Natural killer cell treated with Interleukin-12 subunit alpha and Interleukin-12 subunit beta and Interleukin-15 and Interleukin-18, amount 100 ng/mL, for 72 hours (primary cell): ENCODE results near the gene SHISA4. TPM values are rescaled to one million over a fixed set of nuclear protein-coding genes. Genes with fewer than 3 reads are reported as not detected.
"Not testable (repeated sequence)": the region's sequence is repeated elsewhere in the genome, so short reads cannot be mapped to it uniquely, and the experiment has no call there.

ENCODE experiments used
- ATAC-seq, 2 donors: fragments of 150-1000 bp; cut with Tn5 transposase in 1 of 2; sonication (Bioruptor Pico), chemical (Tn5 transposase) in 1 of 2; 2 replicates each; pipeline ENCODE4 v1.10.0; 2021
- DNase-seq: peaks from one replicate; pipeline ENCODE4 v3.0.0; 2022; ENCODE audit warnings: low spot score
- H3K27ac Mint-ChIP-seq, 2 donors: 1 replicate in 1 of 2; 2 replicates in 1 of 2; pipeline ENCODE4 v1.8.0; 2022; ENCODE audit warnings: mixed read lengths in 2 of 2, mild to moderate bottlenecking in 1 of 2, moderate library complexity in 1 of 2
- H3K27me3 Mint-ChIP-seq, 2 donors: 1 replicate in 1 of 2; 2 replicates in 1 of 2; pipeline ENCODE4 v1.8.0; 2022; ENCODE audit warnings: mixed read lengths in 2 of 2
- H3K36me3 Mint-ChIP-seq: one replicate; pipeline ENCODE4 v1.8.0; 2022; ENCODE audit warnings: mixed read lengths
- H3K4me1 Mint-ChIP-seq, 2 donors: 1 replicate in 1 of 2; 2 replicates in 1 of 2; pipeline ENCODE4 v1.8.0; 2022; ENCODE audit warnings: low read depth in 2 of 2, mixed read lengths in 2 of 2, mild to moderate bottlenecking in 1 of 2
- H3K4me3 Mint-ChIP-seq: one replicate; pipeline ENCODE4 v1.8.0; 2022; ENCODE audit warnings: mixed read lengths
- H3K9me3 Mint-ChIP-seq: 2 replicates; pipeline ENCODE4 v1.8.0; 2022; ENCODE audit warnings: mixed read lengths
- total RNA-seq, 2 donors: library from RNA; stranded (reverse); gene quantifications; one replicate each; pipeline ENCODE4 v1.2.3, GENCODE V29; 2022

The SHISA4 gene
- total RNA-seq, 2 donors from 2014 or later = 2.5 TPM

- H3K36me3 Mint-ChIP-seq = no peaks in the 10 kb centered on the region
These were observed 49.8 kb downstream of the SHISA4 start for GRCh38 chr1:201938440-201939035.

GRCh38 chr1:201939148-201939547, 50.5 kb downstream of the SHISA4 start:
- Mint-ChIP-seq H3K27ac (no peak overlapping the region), H3K4me3 (no peak overlapping the region), H3K36me3 (no peaks in the 10 kb centered on the region), H3K27me3 (peaks cover 17 to 28% of the 10 kb centered on the region in 2 donors), H3K4me1 (no peaks in the 10 kb centered on the region), H3K9me3 (no peaks in the 10 kb centered on the region)
- no peak for DNase-seq
- no peak for ATAC-seq

More at GRCh38 chr1:201938440-201939035, 49.8 kb downstream of the SHISA4 start:
- Mint-ChIP-seq H3K4me1 (no peaks in the 10 kb centered on the region), H3K4me3 (no peak overlapping the region), H3K9me3 (no peaks in the 10 kb centered on the region), H3K27me3 (peaks cover 18 to 23% of the 10 kb centered on the region in 2 donors), H3K27ac (no peak overlapping the region)
- no peak for ATAC-seq
- no peak for DNase-seq

- H3K4me3 Mint-ChIP-seq = no peak overlapping the region
- no peaks in the 10 kb centered on the region for H3K9me3 Mint-ChIP-seq
- ATAC-seq (no peak), DNase-seq (no peak)
- H3K27ac Mint-ChIP-seq = no peak overlapping the region
- H3K36me3 Mint-ChIP-seq = no peaks in the 10 kb centered on the region
- no peaks in the 10 kb centered on the region for H3K4me1 Mint-ChIP-seq
- H3K27me3 Mint-ChIP-seq = peaks cover 13 to 24% of the 10 kb centered on the region in 2 donors
These were observed 50.9 kb downstream of the SHISA4 start for GRCh38 chr1:201939574-201939973.

- H3K4me3 Mint-ChIP-seq, DNase-seq, H3K9me3 Mint-ChIP-seq, H3K36me3 Mint-ChIP-seq, H3K4me1 Mint-ChIP-seq, ATAC-seq, H3K27ac Mint-ChIP-seq: not testable (repeated sequence)
- peaks cover 15 to 25% of the 10 kb centered on the region in 2 donors for H3K27me3 Mint-ChIP-seq
These were observed 51.6 kb downstream of the SHISA4 start for GRCh38 chr1:201940316-201940715.

- no peak overlapping the region for H3K4me3 Mint-ChIP-seq
- no peaks in the 10 kb centered on the region for H3K9me3 Mint-ChIP-seq
- DNase-seq (no peak), ATAC-seq (no peak)
- H3K36me3 Mint-ChIP-seq = no peaks in the 10 kb centered on the region
- H3K4me1 Mint-ChIP-seq = peaks cover 0 to 6% of the 10 kb centered on the region in 2 donors
- peaks cover 20 to 32% of the 10 kb centered on the region in 2 donors for H3K27me3 Mint-ChIP-seq
- H3K27ac Mint-ChIP-seq = no peak overlapping the region
These were observed 52.9 kb downstream of the SHISA4 start for GRCh38 chr1:201941420-201942128.

GRCh38 chr1:201942129-201942495, 53.4 kb downstream of the SHISA4 start:
- H3K4me3 Mint-ChIP-seq = no peak overlapping the region

More at GRCh38 chr1:201942129-201942495, 53.4 kb downstream of the SHISA4 start:
- no peaks in the 10 kb centered on the region for H3K9me3 Mint-ChIP-seq
- peaks cover 0 to 11% of the 10 kb centered on the region in 2 donors for H3K4me1 Mint-ChIP-seq
- H3K27ac Mint-ChIP-seq = no peak overlapping the region
- H3K27me3 Mint-ChIP-seq = peaks cover 25 to 36% of the 10 kb centered on the region in 2 donors
- DNase-seq (no peak), ATAC-seq (no peak)
- H3K36me3 Mint-ChIP-seq = no peaks in the 10 kb centered on the region

Other genes starting within 250 kb of the SHISA4 start
- gene IPO9, start 59.7 kb upstream of the SHISA4 start, total RNA-seq = 10 to 100 TPM; 61.4 to 91.0 TPM
- not detected for gene LMOD1, start 57.6 kb downstream of the SHISA4 start, total RNA-seq
- gene TIMM17A, start 66.6 kb downstream of the SHISA4 start, total RNA-seq = 10 to 100 TPM; 81.5 to 89.5 TPM
- 10 to 100 TPM; 50.1 to 54.3 TPM for gene RNPEP, start 93.8 kb downstream of the SHISA4 start, total RNA-seq
- gene ELF3, start 121.7 kb downstream of the SHISA4 start, total RNA-seq = under 1 TPM; 0.84 to 0.98 TPM
- not detected for gene GPR37L1, start 234.0 kb downstream of the SHISA4 start, total RNA-seq